OCI-LY3 (cell line): ENCODE measurements around the gene PNCK.
"Not testable (repeated sequence)": the region's sequence is repeated elsewhere in the genome, so short reads cannot be mapped to it uniquely, and the experiment has no call there.

Experiments used
- H2AFZ ChIP-seq: fragments of 200-600, 300-600 bp; shearing (Covaris generic); 2 replicates; pipeline ENCODE4 v1.6.0; 2014; ENCODE audit warnings: antibody characterized with exemption, low read depth, low read length
- H3K27ac ChIP-seq: fragments of 200-600, 300-600 bp; sonication (generic); 2 replicates; pipeline ENCODE4 v1.5.1; 2014; ENCODE audit warnings: mild to moderate bottlenecking, low read length, moderate library complexity, mixed read lengths
- H3K27me3 ChIP-seq: fragments of 200-600, 300-600 bp; sonication (generic); 2 replicates; pipeline ENCODE4 v1.6.1; 2014; ENCODE audit warnings: low read depth, low read length, mixed read lengths
- H3K36me3 ChIP-seq: fragments of 200-600, 300-600 bp; sonication (generic); replicated peaks from 2 replicates; pipeline ENCODE3; 2014; ENCODE audit warnings: low read depth, low read length, mixed read lengths
- H3K4me1 ChIP-seq: fragments of 300-600, 200-600 bp; sonication (generic); 2 replicates; pipeline ENCODE4 v1.6.1; 2014; ENCODE audit warnings: low read length, mixed read lengths
- H3K4me2 ChIP-seq: fragments of 200-600, 300-600 bp; sonication (generic); 2 replicates; pipeline ENCODE4 v1.6.1; 2014; ENCODE audit warnings: low read length, mixed read lengths
- H3K4me3 ChIP-seq: fragments of 300-600, 200-600 bp; sonication (generic); 2 replicates; pipeline ENCODE4 v1.5.1; 2014; ENCODE audit warnings: antibody characterized with exemption, mild to moderate bottlenecking, low read length, moderate library complexity
- H3K79me2 ChIP-seq: fragments of 300-600, 200-600 bp; shearing (Covaris generic); 2 replicates; pipeline ENCODE4 v1.6.1; 2014; ENCODE audit warnings: mild to moderate bottlenecking, low read length, mixed read lengths
- H3K9ac ChIP-seq: fragments of 300-600, 200-600 bp; shearing (Covaris generic); 2 replicates; pipeline ENCODE4 v1.6.0; 2014; ENCODE audit warnings: mild to moderate bottlenecking, low read length, moderate library complexity
- H3K9me3 ChIP-seq: fragments of 200-600, 300-600 bp; shearing (Covaris generic); 2 replicates; pipeline ENCODE4 v1.6.1; 2014; ENCODE audit warnings: low read length, mixed read lengths; ENCODE audit not compliant: insufficient read depth
- H4K20me1 ChIP-seq: fragments of 200-600, 300-600 bp; sonication (generic); 2 replicates; pipeline ENCODE4 v1.6.1; 2016; ENCODE audit warnings: low read length, mixed read lengths; ENCODE audit not compliant: insufficient read depth
- EZH2phosphoT487 ChIP-seq: fragments of 200-600 bp; shearing (Covaris generic); IDR thresholded peaks from 2 replicates; pipeline ENCODE4 v1.6.1; 2018; ENCODE audit warnings: antibody characterized with exemption, mixed run types, low read depth
- TF ChIP-seq, protein P1 (sequence below): fragments of 200-600, 300-600 bp; sonication (generic); IDR thresholded peaks from 2 replicates; pipeline ENCODE4 v1.5.1; 2014; ENCODE audit warnings: antibody characterized with exemption, low read length, low read depth

The PNCK gene

DNA sequence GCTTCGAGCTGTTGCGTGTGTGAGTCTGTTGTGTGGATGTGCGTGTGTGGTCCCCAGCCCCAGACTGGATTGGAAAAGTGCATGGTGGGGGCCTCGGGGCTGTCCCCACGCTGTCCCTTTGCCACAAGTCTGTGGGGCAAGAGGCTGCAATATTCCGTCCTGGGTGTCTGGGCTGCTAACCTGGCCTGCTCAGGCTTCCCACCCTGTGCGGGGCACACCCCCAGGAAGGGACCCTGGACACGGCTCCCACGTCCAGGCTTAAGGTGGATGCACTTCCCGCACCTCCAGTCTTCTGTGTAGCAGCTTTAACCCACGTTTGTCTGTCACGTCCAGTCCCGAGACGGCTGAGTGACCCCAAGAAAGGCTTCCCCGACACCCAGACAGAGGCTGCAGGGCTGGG, 22.5 kb upstream of the PNCK start:
- no peaks in the 10 kb centered on the region for H3K79me2 ChIP-seq
- H3K9ac ChIP-seq: no peak overlapping the region
- no peaks in the 10 kb centered on the region for H3K4me1 ChIP-seq
- H3K4me2 ChIP-seq: no peak overlapping the region
- H2AFZ ChIP-seq: no peak overlapping the region
- H3K4me3 ChIP-seq: no peak overlapping the region
- no peaks in the 10 kb centered on the region for H4K20me1 ChIP-seq
- no peak overlapping the region for H3K27ac ChIP-seq
- no peaks in the 10 kb centered on the region for H3K9me3 ChIP-seq
- no peaks in the 10 kb centered on the region for H3K36me3 ChIP-seq
- no peaks in the 10 kb centered on the region for H3K27me3 ChIP-seq
- TF ChIP-seq, protein P1, sequence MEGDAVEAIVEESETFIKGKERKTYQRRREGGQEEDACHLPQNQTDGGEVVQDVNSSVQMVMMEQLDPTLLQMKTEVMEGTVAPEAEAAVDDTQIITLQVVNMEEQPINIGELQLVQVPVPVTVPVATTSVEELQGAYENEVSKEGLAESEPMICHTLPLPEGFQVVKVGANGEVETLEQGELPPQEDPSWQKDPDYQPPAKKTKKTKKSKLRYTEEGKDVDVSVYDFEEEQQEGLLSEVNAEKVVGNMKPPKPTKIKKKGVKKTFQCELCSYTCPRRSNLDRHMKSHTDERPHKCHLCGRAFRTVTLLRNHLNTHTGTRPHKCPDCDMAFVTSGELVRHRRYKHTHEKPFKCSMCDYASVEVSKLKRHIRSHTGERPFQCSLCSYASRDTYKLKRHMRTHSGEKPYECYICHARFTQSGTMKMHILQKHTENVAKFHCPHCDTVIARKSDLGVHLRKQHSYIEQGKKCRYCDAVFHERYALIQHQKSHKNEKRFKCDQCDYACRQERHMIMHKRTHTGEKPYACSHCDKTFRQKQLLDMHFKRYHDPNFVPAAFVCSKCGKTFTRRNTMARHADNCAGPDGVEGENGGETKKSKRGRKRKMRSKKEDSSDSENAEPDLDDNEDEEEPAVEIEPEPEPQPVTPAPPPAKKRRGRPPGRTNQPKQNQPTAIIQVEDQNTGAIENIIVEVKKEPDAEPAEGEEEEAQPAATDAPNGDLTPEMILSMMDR: no peak
- no peak for TF ChIP-seq EZH2phosphoT487

DNA sequence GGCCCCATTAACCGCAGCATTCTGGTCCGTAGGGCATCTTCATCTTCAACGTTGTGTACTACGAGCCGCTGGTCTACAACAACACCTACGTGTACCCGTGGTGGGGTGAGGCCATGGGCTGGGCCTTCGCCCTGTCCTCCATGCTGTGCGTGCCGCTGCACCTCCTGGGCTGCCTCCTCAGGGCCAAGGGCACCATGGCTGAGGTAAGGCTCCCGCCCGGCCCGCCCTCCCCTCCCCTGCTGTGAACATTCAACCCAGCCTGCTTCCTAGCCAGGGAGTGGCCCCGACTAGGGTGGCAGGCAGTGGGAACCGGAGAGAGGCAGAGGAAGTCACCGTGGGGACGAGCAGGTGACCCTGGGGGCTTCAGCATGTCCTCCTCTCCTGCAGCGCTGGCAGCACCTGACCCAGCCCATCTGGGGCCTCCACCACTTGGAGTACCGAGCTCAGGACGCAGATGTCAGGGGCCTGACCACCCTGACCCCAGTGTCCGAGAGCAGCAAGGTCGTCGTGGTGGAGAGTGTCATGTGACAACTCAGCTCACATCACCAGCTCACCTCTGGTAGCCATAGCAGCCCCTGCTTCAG, 21.2 kb upstream of the PNCK start:
- Histone ChIP-seq H3K9ac (no peak overlapping the region), H3K4me2 (no peak overlapping the region), H3K27me3 (no peaks in the 10 kb centered on the region), H3K79me2 (no peaks in the 10 kb centered on the region), H4K20me1 (no peaks in the 10 kb centered on the region), H3K36me3 (no peaks in the 10 kb centered on the region), H3K9me3 (no peaks in the 10 kb centered on the region), H3K4me1 (no peaks in the 10 kb centered on the region), H3K4me3 (no peak overlapping the region), H2AFZ (no peak overlapping the region), H3K27ac (no peak overlapping the region)
- TF ChIP-seq, protein P1: no peak
- TF ChIP-seq EZH2phosphoT487: no peak

DNA sequence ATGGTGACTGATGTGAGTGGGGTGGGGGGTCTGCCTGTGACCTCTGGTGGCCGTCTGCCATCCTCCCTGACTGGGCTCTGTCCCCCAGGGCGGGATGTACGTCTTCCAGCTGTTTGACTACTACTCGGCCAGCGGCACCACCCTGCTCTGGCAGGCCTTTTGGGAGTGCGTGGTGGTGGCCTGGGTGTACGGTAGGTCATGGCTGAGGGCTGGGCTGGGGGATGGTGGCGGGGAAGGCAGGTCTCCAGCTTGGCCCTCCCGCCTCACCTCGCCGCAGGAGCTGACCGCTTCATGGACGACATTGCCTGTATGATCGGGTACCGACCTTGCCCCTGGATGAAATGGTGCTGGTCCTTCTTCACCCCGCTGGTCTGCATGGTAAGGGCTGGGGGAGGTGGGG, 20.6 kb upstream of the PNCK start:
- not testable (repeated sequence) for H3K4me3 ChIP-seq, H3K4me1 ChIP-seq, H3K27me3 ChIP-seq, H2AFZ ChIP-seq, H3K9ac ChIP-seq, H3K79me2 ChIP-seq, H3K27ac ChIP-seq, H3K36me3 ChIP-seq, H3K4me2 ChIP-seq, H3K9me3 ChIP-seq, H4K20me1 ChIP-seq

DNA sequence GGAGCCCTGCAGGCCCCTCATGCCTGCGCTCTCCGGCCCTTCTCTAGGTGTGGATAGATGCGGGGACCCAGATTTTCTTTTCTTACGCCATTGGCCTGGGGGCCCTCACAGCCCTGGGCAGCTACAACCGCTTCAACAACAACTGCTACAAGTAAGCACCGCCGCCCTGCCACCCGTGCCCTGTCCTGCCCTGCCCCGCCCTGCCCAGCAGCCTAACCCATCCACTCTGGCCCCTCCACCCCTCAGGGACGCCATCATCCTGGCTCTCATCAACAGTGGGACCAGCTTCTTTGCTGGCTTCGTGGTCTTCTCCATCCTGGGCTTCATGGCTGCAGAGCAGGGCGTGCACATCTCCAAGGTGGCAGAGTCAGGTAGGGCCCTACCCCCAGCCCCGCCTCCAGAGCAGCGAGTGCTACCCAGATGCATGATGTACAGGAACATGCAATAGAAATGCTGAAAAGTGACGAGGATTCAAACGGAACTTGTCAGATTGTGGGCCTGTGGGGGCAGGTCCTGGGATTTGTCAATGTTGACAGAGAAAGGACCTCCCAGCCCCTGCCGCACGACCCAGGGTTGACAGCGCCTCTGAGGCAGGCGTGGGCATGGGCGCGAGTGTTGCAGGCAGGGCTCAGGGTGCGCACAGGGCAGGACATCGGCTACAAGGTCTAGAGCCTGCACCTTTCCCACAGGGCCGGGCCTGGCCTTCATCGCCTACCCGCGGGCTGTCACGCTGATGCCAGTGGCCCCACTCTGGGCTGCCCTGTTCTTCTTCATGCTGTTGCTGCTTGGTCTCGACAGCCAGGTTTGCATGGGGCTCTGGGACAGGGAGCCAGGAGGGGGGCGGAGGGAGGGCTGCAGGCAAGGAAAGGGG, 19.8 kb upstream of the PNCK start:
- H3K4me2 ChIP-seq: no peak overlapping the region

More for the DNA sequence above, 19.8 kb upstream of the PNCK start:
- H3K4me3 ChIP-seq: no peak overlapping the region
- no peak overlapping the region for H3K9ac ChIP-seq
- H3K36me3 ChIP-seq: no peaks in the 10 kb centered on the region
- TF ChIP-seq EZH2phosphoT487: no peak
- TF ChIP-seq, protein P1: no peak
- no peaks in the 10 kb centered on the region for H3K9me3 ChIP-seq
- no peak overlapping the region for H2AFZ ChIP-seq
- H3K4me1 ChIP-seq: no peaks in the 10 kb centered on the region
- no peaks in the 10 kb centered on the region for H4K20me1 ChIP-seq
- no peak overlapping the region for H3K27ac ChIP-seq
- no peaks in the 10 kb centered on the region for H3K27me3 ChIP-seq
- H3K79me2 ChIP-seq: no peaks in the 10 kb centered on the region
